C4-2B (cell line): ENCODE data around the gene PGAM5.
A peak's percentile ranks its signal among the peaks of the same experiment; 100 is the strongest.

Experiments used
- ZFX ChIP-seq: fragments of 450-650 bp; IDR thresholded peaks from 2 replicates; pipeline ENCODE4 v1.6.1; 2017
- TF ChIP-seq, protein P1 (sequence below): fragments of 450-650 bp; conservative IDR thresholded peaks from 2 replicates; pipeline ENCODE4 v1.5.1; 2017; ENCODE audit warnings: mild to moderate bottlenecking

DNA sequence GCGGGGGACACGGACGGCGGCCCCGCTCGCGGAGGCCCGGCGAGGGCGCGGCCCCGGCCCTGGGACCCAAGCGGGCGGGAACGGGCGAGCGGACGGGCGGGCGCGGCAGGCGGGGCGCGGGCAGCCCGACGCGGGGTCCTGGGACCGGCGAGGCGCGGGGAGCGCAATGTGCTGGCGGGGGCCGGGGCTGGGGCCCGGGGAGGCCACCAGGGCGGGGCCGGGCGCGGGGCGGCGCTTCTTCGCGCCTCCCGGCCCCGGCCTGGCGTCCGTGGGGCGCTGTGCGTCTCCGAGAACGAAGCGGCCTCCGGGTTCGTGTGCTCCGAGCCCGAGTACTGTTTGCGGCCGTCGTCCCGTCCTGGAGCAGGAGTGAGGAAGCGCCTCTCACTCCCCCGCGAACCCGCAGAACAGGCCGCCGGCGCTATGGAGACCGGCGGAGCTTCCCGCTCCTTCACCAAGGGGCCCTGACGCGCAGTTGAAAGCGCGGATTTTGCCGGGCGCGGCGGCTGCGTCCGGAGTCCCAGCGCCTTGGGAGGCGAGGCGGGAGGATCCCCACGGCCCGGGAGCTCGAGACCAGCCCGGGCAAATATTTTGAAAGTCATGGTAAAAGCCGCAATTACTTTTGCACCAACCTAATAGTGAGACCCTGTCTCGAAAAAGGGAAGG is 51.4 kb downstream of the PGAM5 start:
- TF ChIP-seq, protein P1, sequence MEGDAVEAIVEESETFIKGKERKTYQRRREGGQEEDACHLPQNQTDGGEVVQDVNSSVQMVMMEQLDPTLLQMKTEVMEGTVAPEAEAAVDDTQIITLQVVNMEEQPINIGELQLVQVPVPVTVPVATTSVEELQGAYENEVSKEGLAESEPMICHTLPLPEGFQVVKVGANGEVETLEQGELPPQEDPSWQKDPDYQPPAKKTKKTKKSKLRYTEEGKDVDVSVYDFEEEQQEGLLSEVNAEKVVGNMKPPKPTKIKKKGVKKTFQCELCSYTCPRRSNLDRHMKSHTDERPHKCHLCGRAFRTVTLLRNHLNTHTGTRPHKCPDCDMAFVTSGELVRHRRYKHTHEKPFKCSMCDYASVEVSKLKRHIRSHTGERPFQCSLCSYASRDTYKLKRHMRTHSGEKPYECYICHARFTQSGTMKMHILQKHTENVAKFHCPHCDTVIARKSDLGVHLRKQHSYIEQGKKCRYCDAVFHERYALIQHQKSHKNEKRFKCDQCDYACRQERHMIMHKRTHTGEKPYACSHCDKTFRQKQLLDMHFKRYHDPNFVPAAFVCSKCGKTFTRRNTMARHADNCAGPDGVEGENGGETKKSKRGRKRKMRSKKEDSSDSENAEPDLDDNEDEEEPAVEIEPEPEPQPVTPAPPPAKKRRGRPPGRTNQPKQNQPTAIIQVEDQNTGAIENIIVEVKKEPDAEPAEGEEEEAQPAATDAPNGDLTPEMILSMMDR = no peak
- TF ChIP-seq ZFX = peak; percentile 36; the same call in 1 of the 2 replicates
